Measurements from ENCODE around the gene CD8B.

The CD8B gene

GRCh38 chr2:86790134-86790675, 71.5 kb downstream of the CD8B start:
- peak; percentile 15 for DNase-seq (ENCODE audit: insufficient read length, low spot score)
- no peak for FAIRE-seq
- TF ChIP-seq POLR2AphosphoS5 (IDR thresholded peaks at IDR 0.05; ENCODE audit: low read depth, low read length) (no peak), TAF1 (IDR thresholded peaks at IDR 0.05; ENCODE audit: low read depth, low read length) (no peak), POU2F2 (IDR thresholded peaks at IDR 0.05; ENCODE audit: low read depth, low read length) (no peak), POLR2A (IDR thresholded peaks at IDR 0.05; ENCODE audit: low read depth, low read length) (no peak), PAX5 (IDR thresholded peaks at IDR 0.05; ENCODE audit: insufficient read depth, low read length, severe bottlenecking) (no peak), SPI1 (IDR thresholded peaks at IDR 0.05; ENCODE audit: low read depth, low read length) (no peak)

- DNase-seq (ENCODE audit: insufficient read length, low spot score) (no peak), FAIRE-seq (no peak)
- TF ChIP-seq SPI1 (IDR thresholded peaks at IDR 0.05; ENCODE audit: low read depth, low read length) (no peak), POLR2AphosphoS5 (IDR thresholded peaks at IDR 0.05; ENCODE audit: low read depth, low read length) (no peak), PAX5 (IDR thresholded peaks at IDR 0.05; ENCODE audit: insufficient read depth, low read length, severe bottlenecking) (no peak), TAF1 (IDR thresholded peaks at IDR 0.05; ENCODE audit: low read depth, low read length) (no peak), POU2F2 (IDR thresholded peaks at IDR 0.05; ENCODE audit: low read depth, low read length) (no peak), POLR2A (IDR thresholded peaks at IDR 0.05; ENCODE audit: low read depth, low read length) (no peak)
These were observed 72.0 kb downstream of the CD8B start for GRCh38 chr2:86789687-86790133.

- no peak for FAIRE-seq
These were observed 72.6 kb downstream of the CD8B start for GRCh38 chr2:86788881-86789686.

GRCh38 chr2:86788165-86788564, 73.5 kb downstream of the CD8B start:
- FAIRE-seq, result no peak

More at GRCh38 chr2:86788881-86789686, 72.6 kb downstream of the CD8B start:
- no peak for TF ChIP-seq TAF1 (IDR thresholded peaks at IDR 0.05; ENCODE audit: low read depth, low read length)
- no peak for TF ChIP-seq POLR2A (IDR thresholded peaks at IDR 0.05; ENCODE audit: low read depth, low read length)
- TF ChIP-seq POU2F2 (IDR thresholded peaks at IDR 0.05; ENCODE audit: low read depth, low read length), result no peak
- TF ChIP-seq POLR2AphosphoS5 (IDR thresholded peaks at IDR 0.05; ENCODE audit: low read depth, low read length), result no peak
- TF ChIP-seq SPI1 (IDR thresholded peaks at IDR 0.05; ENCODE audit: low read depth, low read length), result no peak
- DNase-seq (ENCODE audit: insufficient read length, low spot score), result peak; percentile 14

GRCh38 chr2:86787736-86788135, 74.0 kb downstream of the CD8B start:
- TF ChIP-seq PAX5 (IDR thresholded peaks at IDR 0.05; ENCODE audit: insufficient read depth, low read length, severe bottlenecking) (no peak), POLR2A (IDR thresholded peaks at IDR 0.05; ENCODE audit: low read depth, low read length) (no peak), POLR2AphosphoS5 (IDR thresholded peaks at IDR 0.05; ENCODE audit: low read depth, low read length) (no peak), TAF1 (IDR thresholded peaks at IDR 0.05; ENCODE audit: low read depth, low read length) (no peak)
- DNase-seq (ENCODE audit: insufficient read length, low spot score), result no peak
- FAIRE-seq, result no peak

More at GRCh38 chr2:86788165-86788564, 73.5 kb downstream of the CD8B start:
- no peak for TF ChIP-seq POLR2A (IDR thresholded peaks at IDR 0.05; ENCODE audit: low read depth, low read length)
- no peak for TF ChIP-seq SPI1 (IDR thresholded peaks at IDR 0.05; ENCODE audit: low read depth, low read length)
- no peak for TF ChIP-seq POU2F2 (IDR thresholded peaks at IDR 0.05; ENCODE audit: low read depth, low read length)
- TF ChIP-seq TAF1 (IDR thresholded peaks at IDR 0.05; ENCODE audit: low read depth, low read length), result no peak
- no peak for TF ChIP-seq PAX5 (IDR thresholded peaks at IDR 0.05; ENCODE audit: insufficient read depth, low read length, severe bottlenecking)
- no peak for TF ChIP-seq POLR2AphosphoS5 (IDR thresholded peaks at IDR 0.05; ENCODE audit: low read depth, low read length)
- no peak for DNase-seq (ENCODE audit: insufficient read length, low spot score)

GRCh38 chr2:86786001-86786536, 75.6 kb downstream of the CD8B start:
- DNase-seq (ENCODE audit: insufficient read length, low spot score) (no peak), FAIRE-seq (no peak)
- TF ChIP-seq SPI1 (IDR thresholded peaks at IDR 0.05; ENCODE audit: low read depth, low read length) (no peak), POLR2AphosphoS5 (IDR thresholded peaks at IDR 0.05; ENCODE audit: low read depth, low read length) (no peak), POU2F2 (IDR thresholded peaks at IDR 0.05; ENCODE audit: low read depth, low read length) (no peak), PAX5 (IDR thresholded peaks at IDR 0.05; ENCODE audit: insufficient read depth, low read length, severe bottlenecking) (no peak), POLR2A (IDR thresholded peaks at IDR 0.05; ENCODE audit: low read depth, low read length) (no peak), TAF1 (IDR thresholded peaks at IDR 0.05; ENCODE audit: low read depth, low read length) (no peak)

GRCh38 chr2:86785456-86785855, 76.2 kb downstream of the CD8B start:
- no peak for FAIRE-seq
- no peak for DNase-seq (ENCODE audit: insufficient read length, low spot score)
- TF ChIP-seq POU2F2 (IDR thresholded peaks at IDR 0.05; ENCODE audit: low read depth, low read length), result no peak
- TF ChIP-seq POLR2AphosphoS5 (IDR thresholded peaks at IDR 0.05; ENCODE audit: low read depth, low read length), result no peak
- TF ChIP-seq SPI1 (IDR thresholded peaks at IDR 0.05; ENCODE audit: low read depth, low read length), result no peak
- TF ChIP-seq TAF1 (IDR thresholded peaks at IDR 0.05; ENCODE audit: low read depth, low read length), result no peak
- TF ChIP-seq POLR2A (IDR thresholded peaks at IDR 0.05; ENCODE audit: low read depth, low read length), result no peak
- TF ChIP-seq PAX5 (IDR thresholded peaks at IDR 0.05; ENCODE audit: insufficient read depth, low read length, severe bottlenecking), result no peak

- TF ChIP-seq POLR2AphosphoS5 (IDR thresholded peaks at IDR 0.05; ENCODE audit: low read depth, low read length) (no peak), POU2F2 (IDR thresholded peaks at IDR 0.05; ENCODE audit: low read depth, low read length) (no peak), TAF1 (IDR thresholded peaks at IDR 0.05; ENCODE audit: low read depth, low read length) (no peak), SPI1 (IDR thresholded peaks at IDR 0.05; ENCODE audit: low read depth, low read length) (peak; percentile 71)
- peak; percentile 61 for FAIRE-seq
- DNase-seq (ENCODE audit: insufficient read length, low spot score), result peak; percentile 40
These were observed 77.9 kb downstream of the CD8B start for GRCh38 chr2:86783615-86784339.

GRCh38 chr2:86782748-86783147, 78.9 kb downstream of the CD8B start:
- DNase-seq (ENCODE audit: insufficient read length, low spot score) (no peak), FAIRE-seq (no peak)
- no peak for TF ChIP-seq TAF1 (IDR thresholded peaks at IDR 0.05; ENCODE audit: low read depth, low read length)

Data from GM12891 (cell line).